H1 (cell line): Measurements from ENCODE around the gene HS6ST1.

ENCODE experiments used
- POLR2A ChIP-seq, 2 experiments: IDR thresholded peaks; 1 replicate in 1 of 2; 2 replicates in 1 of 2; pipeline ENCODE4 v1.6.1; 2011; ENCODE audit warnings: low read depth in 2 of 2, low read length in 2 of 2, mild to moderate bottlenecking in 2 of 2; ENCODE audit errors: control extremely low read depth in 1 of 2
- RAD21 ChIP-seq, 2 experiments: IDR thresholded peaks in 1 of 2; conservative IDR thresholded peaks in 1 of 2; 2 replicates each; pipeline ENCODE4 v1.6.1; 2011; ENCODE audit warnings: low read depth in 2 of 2, low read length in 2 of 2, improper control_type of control experiment in 1 of 2, inconsistent platforms in 1 of 2, mild to moderate bottlenecking in 1 of 2, moderate library complexity in 1 of 2
- RFX5 ChIP-seq: IDR thresholded peaks from 2 replicates; pipeline ENCODE4 v1.6.1; 2011; ENCODE audit warnings: low read depth, low read length, improper control_type of control experiment, borderline replicate concordance
- SP4 ChIP-seq: IDR thresholded peaks from 2 replicates; pipeline ENCODE4 v1.6.1; 2012; ENCODE audit warnings: low read length, inconsistent platforms
- SRF ChIP-seq: IDR thresholded peaks from 2 replicates; pipeline ENCODE4 v1.6.1; 2011; ENCODE audit warnings: mild to moderate bottlenecking, low read depth, low read length, moderate library complexity
- TAF1 ChIP-seq: IDR thresholded peaks from 2 replicates; pipeline ENCODE4 v1.6.1; 2011; ENCODE audit warnings: mild to moderate bottlenecking, low read depth, low read length
- TCF12 ChIP-seq: IDR thresholded peaks from 2 replicates; pipeline ENCODE4 v1.6.1; 2011; ENCODE audit warnings: low read depth, mild to moderate bottlenecking, low read length
- TF ChIP-seq, protein P1 (sequence below), 3 experiments: IDR thresholded peaks; 1 replicate in 2 of 3; 2 replicates in 1 of 3; pipeline versions ENCODE4 v1.5.1 to v1.6.1; 2011; ENCODE audit warnings: low read length in 3 of 3, mild to moderate bottlenecking in 3 of 3, inconsistent platforms in 2 of 3, low read depth in 1 of 3, moderate library complexity in 1 of 3; ENCODE audit not compliant: insufficient read depth in 1 of 3; ENCODE audit errors: control extremely low read depth in 1 of 3
- TF ChIP-seq, protein P2 (sequence below): IDR thresholded peaks from 2 replicates; pipeline ENCODE4 v1.6.1; 2012; ENCODE audit warnings: inconsistent platforms

DNA sequence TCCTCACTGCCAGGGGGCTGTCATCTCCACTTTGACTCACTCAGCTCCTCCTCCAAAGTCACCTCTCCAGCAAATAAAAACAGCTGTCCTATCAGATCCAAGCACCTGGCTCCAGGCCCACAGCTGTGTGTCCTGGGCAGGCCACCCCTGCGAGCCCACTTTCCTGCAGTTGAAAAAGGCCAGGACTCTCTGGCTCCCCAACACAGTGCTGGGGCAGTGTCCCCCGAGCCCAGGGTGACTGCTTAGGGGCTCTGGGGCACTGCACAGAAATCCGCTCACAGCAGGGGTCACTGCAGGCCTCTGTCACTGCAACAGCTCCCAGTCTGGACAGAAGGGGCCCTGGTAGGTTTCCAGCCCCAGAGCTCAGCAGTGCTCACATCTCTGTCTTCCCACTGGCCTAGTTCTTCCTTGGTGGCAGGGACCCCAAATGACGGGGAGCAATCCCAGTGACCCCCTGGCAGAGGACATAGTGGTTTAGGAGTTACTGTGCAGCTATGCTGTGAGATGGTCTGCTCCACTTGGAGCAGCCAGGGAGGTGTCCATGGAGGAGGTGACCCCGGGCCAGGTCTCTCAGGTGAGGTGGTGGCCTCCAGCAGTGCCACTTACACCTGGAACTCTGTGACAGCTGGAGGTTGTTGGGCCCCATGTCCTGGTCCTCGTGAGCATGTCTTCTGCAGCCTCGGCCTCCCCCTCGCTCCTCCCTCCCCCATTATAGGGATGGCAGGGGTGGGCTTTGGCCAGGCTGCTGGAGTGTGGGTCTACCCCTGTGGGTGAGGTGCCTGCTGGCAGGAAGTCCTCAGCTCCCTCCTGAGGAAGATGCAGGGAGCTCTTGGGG, 35.5 kb downstream of the HS6ST1 start:
- TF ChIP-seq, protein P1, sequence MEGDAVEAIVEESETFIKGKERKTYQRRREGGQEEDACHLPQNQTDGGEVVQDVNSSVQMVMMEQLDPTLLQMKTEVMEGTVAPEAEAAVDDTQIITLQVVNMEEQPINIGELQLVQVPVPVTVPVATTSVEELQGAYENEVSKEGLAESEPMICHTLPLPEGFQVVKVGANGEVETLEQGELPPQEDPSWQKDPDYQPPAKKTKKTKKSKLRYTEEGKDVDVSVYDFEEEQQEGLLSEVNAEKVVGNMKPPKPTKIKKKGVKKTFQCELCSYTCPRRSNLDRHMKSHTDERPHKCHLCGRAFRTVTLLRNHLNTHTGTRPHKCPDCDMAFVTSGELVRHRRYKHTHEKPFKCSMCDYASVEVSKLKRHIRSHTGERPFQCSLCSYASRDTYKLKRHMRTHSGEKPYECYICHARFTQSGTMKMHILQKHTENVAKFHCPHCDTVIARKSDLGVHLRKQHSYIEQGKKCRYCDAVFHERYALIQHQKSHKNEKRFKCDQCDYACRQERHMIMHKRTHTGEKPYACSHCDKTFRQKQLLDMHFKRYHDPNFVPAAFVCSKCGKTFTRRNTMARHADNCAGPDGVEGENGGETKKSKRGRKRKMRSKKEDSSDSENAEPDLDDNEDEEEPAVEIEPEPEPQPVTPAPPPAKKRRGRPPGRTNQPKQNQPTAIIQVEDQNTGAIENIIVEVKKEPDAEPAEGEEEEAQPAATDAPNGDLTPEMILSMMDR (IDR thresholded peaks at IDR 0.05; ENCODE audit: control extremely low read depth in 1 of 3, insufficient read depth in 1 of 3, low read depth in 1 of 3, low read length in 3 of 3), result no peak
- TF ChIP-seq TCF12, result no peak
- no peak for TF ChIP-seq RFX5
- TF ChIP-seq, protein P2, sequence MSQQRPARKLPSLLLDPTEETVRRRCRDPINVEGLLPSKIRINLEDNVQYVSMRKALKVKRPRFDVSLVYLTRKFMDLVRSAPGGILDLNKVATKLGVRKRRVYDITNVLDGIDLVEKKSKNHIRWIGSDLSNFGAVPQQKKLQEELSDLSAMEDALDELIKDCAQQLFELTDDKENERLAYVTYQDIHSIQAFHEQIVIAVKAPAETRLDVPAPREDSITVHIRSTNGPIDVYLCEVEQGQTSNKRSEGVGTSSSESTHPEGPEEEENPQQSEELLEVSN, result no peak
- TF ChIP-seq TAF1, result no peak
- no peak for TF ChIP-seq SP4
- no peak for TF ChIP-seq SRF
- no peak for TF ChIP-seq POLR2A (IDR thresholded peaks at IDR 0.05; ENCODE audit: control extremely low read depth in 1 of 2, low read depth in 2 of 2, low read length in 2 of 2)
- no peak for TF ChIP-seq RAD21 (IDR thresholded peaks at IDR 0.05 in 1 of 2, conservative IDR thresholded peaks at IDR 0.05 in 1 of 2; ENCODE audit: low read depth in 2 of 2, low read length in 2 of 2)
